ENCODE measurements around the gene FHIP1B. TPM values are rescaled to one million over a fixed set of nuclear protein-coding genes. Genes with fewer than 3 reads are reported as not detected.

Gene FHIP1B
- total RNA-seq, 1 donor from 2014 or later, result 65.1 TPM

DNA sequence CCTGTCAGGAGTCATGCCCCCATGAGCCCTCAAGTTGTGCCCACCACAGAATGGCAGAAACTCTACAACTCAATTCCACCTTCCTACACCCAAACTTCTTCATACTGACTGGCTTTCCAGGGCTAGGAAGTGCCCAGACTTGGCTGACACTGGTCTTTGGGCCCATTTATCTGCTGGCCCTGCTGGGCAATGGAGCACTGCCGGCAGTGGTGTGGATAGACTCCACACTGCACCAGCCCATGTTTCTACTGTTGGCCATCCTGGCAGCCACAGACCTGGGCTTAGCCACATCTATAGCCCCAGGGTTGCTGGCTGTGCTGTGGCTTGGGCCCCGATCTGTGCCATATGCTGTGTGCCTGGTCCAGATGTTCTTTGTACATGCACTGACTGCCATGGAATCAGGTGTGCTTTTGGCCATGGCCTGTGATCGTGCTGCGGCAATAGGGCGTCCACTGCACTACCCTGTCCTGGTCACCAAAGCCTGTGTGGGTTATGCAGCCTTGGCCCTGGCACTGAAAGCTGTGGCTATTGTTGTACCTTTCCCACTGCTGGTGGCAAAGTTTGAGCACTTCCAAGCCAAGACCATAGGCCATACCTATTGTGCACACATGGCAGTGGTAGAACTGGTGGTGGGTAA is 35.1 kb downstream of the FHIP1B start, which contains the start of gene OR52W1:
OR52W1 (plus strand) TSS at position 51 of the 637 bp plus-strand sequence; CDS start at position 51, 0 bp downstream.
- no peak within 1 kb of the TSS for H3K27ac ChIP-seq
- no peak within 1 kb of the TSS for H3K4me3 ChIP-seq
- DNase-seq (ENCODE audit: extremely low spot score in 2 of 2), result no peak
- no peaks in the 10 kb centered on the region for H3K36me3 ChIP-seq
- H3K9me3 ChIP-seq, result no peaks in the 10 kb centered on the region
- H3K4me1 ChIP-seq, result no peaks in the 10 kb centered on the region
- TF ChIP-seq POLR2AphosphoS5 (IDR thresholded peaks at IDR 0.05; ENCODE audit: insufficient read depth in 1 of 2, low read depth in 1 of 2), result no peak
- no peak for TF ChIP-seq POLR2A (IDR thresholded peaks at IDR 0.05)
- TF ChIP-seq, protein P1, sequence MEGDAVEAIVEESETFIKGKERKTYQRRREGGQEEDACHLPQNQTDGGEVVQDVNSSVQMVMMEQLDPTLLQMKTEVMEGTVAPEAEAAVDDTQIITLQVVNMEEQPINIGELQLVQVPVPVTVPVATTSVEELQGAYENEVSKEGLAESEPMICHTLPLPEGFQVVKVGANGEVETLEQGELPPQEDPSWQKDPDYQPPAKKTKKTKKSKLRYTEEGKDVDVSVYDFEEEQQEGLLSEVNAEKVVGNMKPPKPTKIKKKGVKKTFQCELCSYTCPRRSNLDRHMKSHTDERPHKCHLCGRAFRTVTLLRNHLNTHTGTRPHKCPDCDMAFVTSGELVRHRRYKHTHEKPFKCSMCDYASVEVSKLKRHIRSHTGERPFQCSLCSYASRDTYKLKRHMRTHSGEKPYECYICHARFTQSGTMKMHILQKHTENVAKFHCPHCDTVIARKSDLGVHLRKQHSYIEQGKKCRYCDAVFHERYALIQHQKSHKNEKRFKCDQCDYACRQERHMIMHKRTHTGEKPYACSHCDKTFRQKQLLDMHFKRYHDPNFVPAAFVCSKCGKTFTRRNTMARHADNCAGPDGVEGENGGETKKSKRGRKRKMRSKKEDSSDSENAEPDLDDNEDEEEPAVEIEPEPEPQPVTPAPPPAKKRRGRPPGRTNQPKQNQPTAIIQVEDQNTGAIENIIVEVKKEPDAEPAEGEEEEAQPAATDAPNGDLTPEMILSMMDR (IDR thresholded peaks at IDR 0.05), result no peak
- intact Hi-C loops (cut with DNase I), result no loop called here
- no peaks in the 10 kb centered on the region for H3K27me3 ChIP-seq

DNA sequence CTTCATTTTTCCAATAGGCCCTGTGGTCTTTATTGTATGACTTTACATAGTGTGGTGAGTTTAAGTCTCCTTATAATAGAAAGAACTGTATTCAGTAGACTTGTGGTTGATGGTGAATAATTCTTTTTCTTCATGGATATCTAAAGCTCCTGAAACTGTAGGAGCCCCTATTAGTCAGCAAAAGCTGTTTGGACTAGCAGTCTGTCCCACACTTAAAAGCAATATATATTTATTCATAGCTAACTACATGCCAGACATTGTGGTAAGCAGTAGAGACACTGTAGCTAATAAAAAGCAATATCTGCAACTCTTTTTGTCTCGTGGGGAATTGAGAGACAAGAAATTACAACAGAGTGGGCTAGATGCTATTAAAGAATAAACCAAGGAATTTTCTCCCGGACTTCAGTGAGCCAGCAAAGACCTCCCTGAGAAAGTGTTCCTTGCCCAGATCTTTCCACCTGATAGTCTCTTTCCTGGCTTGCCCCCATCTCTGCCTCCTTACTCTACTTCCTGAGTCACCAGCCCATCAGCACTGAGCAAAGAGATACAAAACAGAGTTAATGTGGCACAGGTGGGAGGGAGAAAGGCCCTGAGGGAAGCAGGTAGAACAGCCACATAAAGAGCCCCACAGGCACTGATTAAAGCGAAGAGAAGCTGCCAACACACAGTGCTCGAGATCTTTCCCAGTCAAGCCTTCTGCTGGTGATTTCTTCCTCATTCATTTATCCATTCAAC is 36.8 kb downstream of the FHIP1B start:
- intact Hi-C loops (cut with DNase I), result no loop called here
- H3K36me3 ChIP-seq, result no peaks in the 10 kb centered on the region
- no peak for DNase-seq (ENCODE audit: extremely low spot score in 2 of 2)
- H3K27me3 ChIP-seq, result no peaks in the 10 kb centered on the region
- no peak overlapping the region for H3K27ac ChIP-seq
- H3K4me3 ChIP-seq, result no peak overlapping the region
- no peak for TF ChIP-seq POLR2A (IDR thresholded peaks at IDR 0.05)
- no peak for TF ChIP-seq POLR2AphosphoS5 (IDR thresholded peaks at IDR 0.05; ENCODE audit: insufficient read depth in 1 of 2, low read depth in 1 of 2)
- TF ChIP-seq, protein P1 (IDR thresholded peaks at IDR 0.05), result no peak
- no peaks in the 10 kb centered on the region for H3K4me1 ChIP-seq
- no peaks in the 10 kb centered on the region for H3K9me3 ChIP-seq

- H3K36me3 ChIP-seq, result no peaks in the 10 kb centered on the region
- no peak overlapping the region for H3K27ac ChIP-seq
- H3K4me1 ChIP-seq, result no peaks in the 10 kb centered on the region
- H3K27me3 ChIP-seq, result no peaks in the 10 kb centered on the region
- H3K4me3 ChIP-seq, result no peak overlapping the region
- no peaks in the 10 kb centered on the region for H3K9me3 ChIP-seq
- intact Hi-C loops (cut with DNase I), result no loop called here
- TF ChIP-seq POLR2AphosphoS5 (IDR thresholded peaks at IDR 0.05; ENCODE audit: insufficient read depth in 1 of 2, low read depth in 1 of 2) (no peak), POLR2A (IDR thresholded peaks at IDR 0.05) (no peak)
- TF ChIP-seq, protein P1 (IDR thresholded peaks at IDR 0.05), result no peak
- no peak for DNase-seq (ENCODE audit: extremely low spot score in 2 of 2)
These were observed 38.0 kb downstream of the FHIP1B start for GRCh38 chr11:6196396-6196795.

- Histone ChIP-seq H3K4me3 (no peak overlapping the region), H3K4me1 (no peaks in the 10 kb centered on the region), H3K27me3 (no peaks in the 10 kb centered on the region), H3K9me3 (no peaks in the 10 kb centered on the region), H3K27ac (no peak overlapping the region), H3K36me3 (no peaks in the 10 kb centered on the region)
- TF ChIP-seq, protein P1 (IDR thresholded peaks at IDR 0.05), result no peak
- intact Hi-C loops (cut with DNase I), result no loop called here
- no peak for DNase-seq (ENCODE audit: extremely low spot score in 2 of 2)
These were observed 40.3 kb downstream of the FHIP1B start for GRCh38 chr11:6194065-6194581.

- H3K4me3 ChIP-seq, result no peak overlapping the region
- intact Hi-C loops (cut with DNase I), result no loop called here
These were observed 42.7 kb downstream of the FHIP1B start for GRCh38 chr11:6191742-6192141.

More at GRCh38 chr11:6191742-6192141, 42.7 kb downstream of the FHIP1B start:
- no peak for DNase-seq (ENCODE audit: extremely low spot score in 2 of 2)
- Histone ChIP-seq H3K9me3 (no peaks in the 10 kb centered on the region), H3K27me3 (no peaks in the 10 kb centered on the region), H3K27ac (no peak overlapping the region), H3K4me1 (no peaks in the 10 kb centered on the region), H3K36me3 (no peaks in the 10 kb centered on the region)
- no peak for TF ChIP-seq POLR2AphosphoS5 (IDR thresholded peaks at IDR 0.05; ENCODE audit: insufficient read depth in 1 of 2, low read depth in 1 of 2)
- TF ChIP-seq POLR2A (IDR thresholded peaks at IDR 0.05), result no peak
- TF ChIP-seq, protein P1 (IDR thresholded peaks at IDR 0.05), result no peak

Data from vagina (tissue), 2 donors.